Glutamatergic neuron (in vitro differentiated cells): ENCODE data around the gene KIRREL1. TPM values are rescaled to one million over a fixed set of nuclear protein-coding genes. Genes with fewer than 3 reads are reported as not detected.

Experiments used
- DNase-seq: peaks from one replicate; pipeline ENCODE4 v3.0.0; 2022
- H3K27ac Mint-ChIP-seq: one replicate; pipeline ENCODE4 v1.8.0; 2020; ENCODE audit warnings: mild to moderate bottlenecking, mixed read lengths, inconsistent platforms; ENCODE audit not compliant: unreplicated experiment
- H3K27me3 Mint-ChIP-seq: one replicate; pipeline ENCODE4 v1.8.0; 2020; ENCODE audit warnings: mild to moderate bottlenecking, moderate library complexity, mixed read lengths, inconsistent platforms; ENCODE audit not compliant: unreplicated experiment
- H3K36me3 Mint-ChIP-seq: one replicate; pipeline ENCODE4 v1.8.0; 2020; ENCODE audit warnings: mild to moderate bottlenecking, mixed read lengths, inconsistent platforms; ENCODE audit not compliant: unreplicated experiment
- H3K4me1 Mint-ChIP-seq: one replicate; pipeline ENCODE4 v1.8.0; 2020; ENCODE audit warnings: mild to moderate bottlenecking, low read depth, mixed read lengths, inconsistent platforms; ENCODE audit not compliant: unreplicated experiment
- H3K4me3 Mint-ChIP-seq: one replicate; pipeline ENCODE4 v1.8.0; 2020; ENCODE audit warnings: mild to moderate bottlenecking, mixed read lengths, inconsistent platforms; ENCODE audit not compliant: unreplicated experiment
- H3K9me3 Mint-ChIP-seq: one replicate; pipeline ENCODE4 v1.8.0; 2020; ENCODE audit warnings: mild to moderate bottlenecking, moderate library complexity, mixed read lengths, inconsistent platforms; ENCODE audit not compliant: unreplicated experiment
- CTCF ChIP-seq: fragments of 200-600 bp; sonication (generic); IDR thresholded peaks from one replicate; pipeline ENCODE4 v1.5.0; 2021; ENCODE audit not compliant: partially characterized antibody, unreplicated experiment
- total RNA-seq: library from RNA; stranded (reverse); fragmentation: NEBNext Ultra II Directional; extraction: Animal tissue kit (Norgen Biotek cat#: 25700); gene quantifications from one replicate; pipeline ENCODE4 v1.2.1, GENCODE V29; 2021; ENCODE audit not compliant: unreplicated experiment

The KIRREL1 gene
- total RNA-seq, 1 donor from 2014 or later = 8.1 TPM

- H3K9me3 Mint-ChIP-seq = peaks cover 5% of the 10 kb centered on the region
- DNase-seq = peak; percentile 40
- peak overlapping the region; percentile 26 for H3K4me3 Mint-ChIP-seq
- H3K27ac Mint-ChIP-seq = peak overlapping the region; percentile 16
- H3K27me3 Mint-ChIP-seq = no peaks in the 10 kb centered on the region
- TF ChIP-seq CTCF = no peak
- H3K36me3 Mint-ChIP-seq = peaks cover 4% of the 10 kb centered on the region
- no peaks in the 10 kb centered on the region for H3K4me1 Mint-ChIP-seq
These were observed 14.7 kb upstream of the KIRREL1 start for GRCh38 chr1:157978586-157979403.

DNA sequence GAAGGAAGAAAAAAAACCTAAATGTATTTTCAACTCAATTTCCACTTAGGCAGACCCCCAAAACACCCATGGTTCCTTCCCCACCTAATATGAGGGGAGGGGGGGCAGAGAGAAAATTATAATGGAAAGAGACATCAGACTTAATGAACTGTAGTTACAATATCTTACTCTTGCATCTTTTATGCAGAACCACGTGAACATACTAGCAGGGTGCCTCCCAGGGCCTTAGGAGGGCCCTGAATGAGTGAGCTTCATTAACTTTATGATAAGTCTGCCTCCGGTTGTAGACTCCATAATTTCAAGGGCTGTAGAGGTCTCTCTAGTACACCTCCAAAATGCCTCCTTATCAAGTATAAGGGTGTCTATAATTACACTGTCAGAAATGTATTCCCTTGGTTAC lies 11.3 kb upstream of the KIRREL1 start:
- Mint-ChIP-seq H3K9me3 (peaks cover 2% of the 10 kb centered on the region), H3K4me3 (no peak overlapping the region), H3K4me1 (no peaks in the 10 kb centered on the region), H3K27me3 (peaks cover 2% of the 10 kb centered on the region), H3K27ac (no peak overlapping the region), H3K36me3 (no peaks in the 10 kb centered on the region)
- no peak for TF ChIP-seq CTCF
- DNase-seq = no peak

DNA sequence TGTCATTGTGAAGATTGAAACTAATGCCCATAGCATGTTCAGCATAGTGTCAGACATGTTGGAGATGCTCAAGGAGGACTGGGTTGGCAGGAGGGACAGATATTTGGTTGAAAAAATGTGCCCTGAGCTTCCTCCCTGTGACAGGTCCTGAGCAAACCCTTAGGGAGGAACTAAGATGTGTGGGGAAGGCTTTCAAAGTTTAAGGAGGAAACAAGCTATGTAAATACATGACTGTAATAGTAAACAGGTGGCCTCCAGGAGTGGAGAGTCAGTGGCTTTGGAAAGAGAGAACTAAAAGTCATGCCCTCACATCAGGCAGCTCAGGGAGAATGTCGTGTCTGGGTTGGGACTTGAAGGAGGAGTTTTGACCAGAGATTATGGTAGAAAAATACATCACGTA lies 9.7 kb upstream of the KIRREL1 start:
- no peak overlapping the region for H3K4me3 Mint-ChIP-seq
- no peaks in the 10 kb centered on the region for H3K36me3 Mint-ChIP-seq
- no peak overlapping the region for H3K27ac Mint-ChIP-seq
- H3K27me3 Mint-ChIP-seq = peaks cover 5% of the 10 kb centered on the region
- no peak for DNase-seq
- H3K9me3 Mint-ChIP-seq = peaks cover 2% of the 10 kb centered on the region
- no peaks in the 10 kb centered on the region for H3K4me1 Mint-ChIP-seq
- no peak for TF ChIP-seq CTCF

- Mint-ChIP-seq H3K27me3 (peaks cover 5% of the 10 kb centered on the region), H3K4me3 (no peak overlapping the region), H3K27ac (no peak overlapping the region), H3K9me3 (peaks cover 2% of the 10 kb centered on the region), H3K36me3 (no peaks in the 10 kb centered on the region), H3K4me1 (peaks cover 4% of the 10 kb centered on the region)
- TF ChIP-seq CTCF = no peak
- DNase-seq = no peak
These were observed 9.0 kb upstream of the KIRREL1 start for GRCh38 chr1:157984469-157984868.

DNA sequence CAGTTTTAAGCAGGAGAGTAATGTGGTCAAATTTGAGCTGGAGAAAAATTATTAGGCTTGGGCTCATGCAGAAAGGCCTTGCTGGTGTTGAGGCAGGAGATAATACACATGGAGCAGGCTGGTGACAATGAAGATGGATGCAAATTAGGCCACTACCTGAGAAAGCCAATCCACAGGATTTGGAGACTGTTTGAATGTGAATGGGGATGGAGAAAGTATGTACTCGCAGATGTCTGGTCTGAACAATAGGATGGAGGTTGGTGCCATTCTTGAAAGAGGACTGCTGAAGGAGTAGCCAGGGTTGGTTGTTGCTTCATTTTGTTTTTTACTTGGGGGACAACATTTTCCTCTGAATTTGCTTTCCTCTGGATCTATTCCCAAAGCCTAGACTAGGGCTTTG lies 8.0 kb upstream of the KIRREL1 start:
- Mint-ChIP-seq H3K4me3 (no peak overlapping the region), H3K27ac (no peak overlapping the region), H3K4me1 (peaks cover 4% of the 10 kb centered on the region), H3K36me3 (no peaks in the 10 kb centered on the region), H3K27me3 (peaks cover 5% of the 10 kb centered on the region), H3K9me3 (peaks cover 2% of the 10 kb centered on the region)
- no peak for DNase-seq
- TF ChIP-seq CTCF = no peak
